Measurements from ENCODE around the gene RABAC1. TPM values are rescaled to one million over a fixed set of nuclear protein-coding genes. Genes with fewer than 3 reads are reported as not detected.
A peak's percentile ranks its signal among the peaks of the same experiment; 100 is the strongest.

Gene RABAC1
- total and polyA plus RNA-seq, 9 of the 15 experiments (the other 6 are each of a cell fraction or from before 2014, with no cell fraction given) = 2.4 to 28.1 (median 9.3) TPM

GRCh38 chr19:41936416-41936850 lies 22.7 kb downstream of the RABAC1 start:
- 52% methylated on average over 8 of the region's 8 CpGs for WGBS (ENCODE audit: insufficient coverage, low coverage, missing lambda C conversion rate)
- POLR2A ChIA-PET = interaction anchor here (1.1 to 1.4 kb wide), 2 partner anchors 8 to 21 kb away, joined by 3 to 5 read pairs; partner anchors contain the start of gene ERFL
- TF ChIP-seq BCL6 (CRISPR knock-in tag; IDR thresholded peaks at IDR 0.05) (no peak), PTBP1 (IDR thresholded peaks at IDR 0.05; ENCODE audit: low read depth, low read length) (no peak)
- TF ChIP-seq, protein P1, sequence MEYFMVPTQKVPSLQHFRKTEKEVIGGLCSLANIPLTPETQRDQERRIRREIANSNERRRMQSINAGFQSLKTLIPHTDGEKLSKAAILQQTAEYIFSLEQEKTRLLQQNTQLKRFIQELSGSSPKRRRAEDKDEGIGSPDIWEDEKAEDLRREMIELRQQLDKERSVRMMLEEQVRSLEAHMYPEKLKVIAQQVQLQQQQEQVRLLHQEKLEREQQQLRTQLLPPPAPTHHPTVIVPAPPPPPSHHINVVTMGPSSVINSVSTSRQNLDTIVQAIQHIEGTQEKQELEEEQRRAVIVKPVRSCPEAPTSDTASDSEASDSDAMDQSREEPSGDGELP (CRISPR knock-in tag; IDR thresholded peaks at IDR 0.05; ENCODE audit: borderline replicate concordance) = 0 out of 2 replicates have a peak, but pooled peaks have one; percentile 11
- Histone ChIP-seq H3K9me1 (ENCODE audit: control insufficient read depth, insufficient read depth, low read length) (no peaks in the 10 kb centered on the region), H3K9me3 (replicated peaks; ENCODE audit: control insufficient read depth, insufficient read depth, low read depth, low read length) (no peaks in the 10 kb centered on the region), H3K4me3 (no peak overlapping the region), H2AFZ (ENCODE audit: low read depth, low read length) (no peak overlapping the region), H3K4me2 (ENCODE audit: insufficient read depth, low read length) (no peak overlapping the region), H3K36me3 (ENCODE audit: control insufficient read depth, insufficient read depth, low read length) (no peaks in the 10 kb centered on the region), H3K27ac (ENCODE audit: extremely low read depth, low read depth, low read length) (no peak overlapping the region; the same call in 2 of the 3 replicates), H3K27me3 (ENCODE audit: control insufficient read depth in 2 of 2, insufficient read depth in 2 of 2, low read length in 2 of 2) (no peaks in the 10 kb centered on the region), H3K79me2 (ENCODE audit: control insufficient read depth, insufficient read depth, low read length) (no peaks in the 10 kb centered on the region), H3K4me1 (replicated peaks in 1 of 2; ENCODE audit: control insufficient read depth in 2 of 2, insufficient read depth in 2 of 2, low read length in 2 of 2) (peaks cover 12 to 72% of the 10 kb centered on the region in 2 experiments; a peak in 3 of 5 replicates), H3K9ac (ENCODE audit: insufficient read depth in 1 of 2, low read depth in 2 of 2, low read length in 2 of 2) (peak overlapping the region in 1 of 2 experiments; percentile 79; a peak in 1 of 4 replicates), H4K20me1 (replicated peaks; ENCODE audit: control insufficient read depth, insufficient read depth, low read length) (0 out of 2 replicates have a peak, but pooled peaks cover 3% of the 10 kb centered on the region)
- FAIRE-seq (no peak), DNase-seq (ENCODE audit: extremely low read depth in 1 of 4, low spot score in 3 of 4) (no peak), ATAC-seq (no peak)
- CTCF ChIA-PET (ENCODE audit: low intra/inter-chr PET ratio) = interaction anchor here (0.8 kb wide), 1 partner anchor 26 kb away, joined by 3 read pairs; no protein-coding TSS in a partner anchor
- BruUV-seq (replicated peaks) = no TSS peak
- in situ Hi-C loops (cut with MboI) = no loop called here
- intact Hi-C loops (cut with micrococcal nuclease) = no loop called here
